HG03097 (cell line): Measurements from ENCODE around the gene PTPN4.
A peak's percentile ranks its signal among the peaks of the same experiment; 100 is the strongest.

Experiments used
- ATAC-seq: cut with Tn5 transposase; IDR thresholded peaks from one replicate; pipeline ENCODE4 v1.9.1; 2021; ENCODE audit not compliant: unreplicated experiment, low FRiP score

PTPN4 gene

GRCh38 chr2:119759451-119760236 is at the start of gene PTPN4:
PTPN4 (plus strand) TSS chr2:119759922; CDS start chr2:119809854, 49,932 bp downstream.
- ATAC-seq: peak; percentile 93

GRCh38 chr2:119710281-119710680 is 49.4 kb upstream of the PTPN4 start:
- ATAC-seq: no peak

- no peak for ATAC-seq
Measured at GRCh38 chr2:119711352-119711751, 48.4 kb upstream of the PTPN4 start.

GRCh38 chr2:119712571-119712970 is 47.2 kb upstream of the PTPN4 start:
- ATAC-seq: no peak

GRCh38 chr2:119713819-119714490 is 45.8 kb upstream of the PTPN4 start:
- no peak for ATAC-seq

- ATAC-seq: no peak
Measured at GRCh38 chr2:119715409-119716283, 44.1 kb upstream of the PTPN4 start.

GRCh38 chr2:119716284-119716672 is 43.4 kb upstream of the PTPN4 start:
- no peak for ATAC-seq

- ATAC-seq: no peak
Measured at GRCh38 chr2:119718501-119719260, 41.0 kb upstream of the PTPN4 start.

GRCh38 chr2:119719261-119719627 is 40.5 kb upstream of the PTPN4 start:
- ATAC-seq: no peak

GRCh38 chr2:119721043-119721442 is 38.7 kb upstream of the PTPN4 start:
- no peak for ATAC-seq

GRCh38 chr2:119721462-119721861 is 38.3 kb upstream of the PTPN4 start:
- ATAC-seq: no peak

GRCh38 chr2:119721904-119722303 is 37.8 kb upstream of the PTPN4 start:
- no peak for ATAC-seq

- ATAC-seq: no peak
Measured at GRCh38 chr2:119723186-119723585, 36.5 kb upstream of the PTPN4 start.

GRCh38 chr2:119723784-119724467 is 35.8 kb upstream of the PTPN4 start:
- no peak for ATAC-seq

- ATAC-seq: no peak
Measured at GRCh38 chr2:119724656-119725485, 34.9 kb upstream of the PTPN4 start.

GRCh38 chr2:119727493-119727892 is 32.2 kb upstream of the PTPN4 start:
- ATAC-seq: no peak

- ATAC-seq: no peak
Measured at GRCh38 chr2:119728421-119728820, 31.3 kb upstream of the PTPN4 start.

- no peak for ATAC-seq
Measured at GRCh38 chr2:119730671-119731177, 29.0 kb upstream of the PTPN4 start.

GRCh38 chr2:119731983-119732382 is 27.7 kb upstream of the PTPN4 start:
- ATAC-seq: no peak
